ENCODE results near the gene ADAMTSL2. TPM values are rescaled to one million over a fixed set of nuclear protein-coding genes. Genes with fewer than 3 reads are reported as not detected.

The ADAMTSL2 gene
- total and polyA plus RNA-seq, 10 donors: 1.6 to 11.7 (median 4.3) TPM

- peaks cover 0 to 97% (median 9%) of the 10 kb centered on the region in 7 donors for H3K27me3 ChIP-seq (replicated peaks in 1 of 7)
- no peak for DNase-seq
- no peak overlapping the region for H3K4me3 ChIP-seq
- TF ChIP-seq POLR2AphosphoS5 (IDR thresholded peaks at IDR 0.05) (no peak), POLR2A (IDR thresholded peaks at IDR 0.05) (no peak), CTCF (IDR thresholded peaks at IDR 0.05 in 8 of 11, conservative IDR thresholded peaks at IDR 0.05 in 3 of 11) (no peak)
- peaks cover 0 to 40% (median 14%) of the 10 kb centered on the region in 6 donors for H3K4me1 ChIP-seq
- intact Hi-C loops (cut with DNase I; ENCODE audit: low total_unique reads): no loop called here
- H3K27ac ChIP-seq: peak overlapping the region in 5 of 8 donors; percentile 46 to 66 (median 64)
- WGBS, 5 donors: 40 to 81% (median 57%) methylated on average over 1 to 3 of the region's 3 CpGs
- H3K36me3 ChIP-seq: no peaks in the 10 kb centered on the region
- H3K9me3 ChIP-seq: no peaks in the 10 kb centered on the region
These were observed 43.2 kb downstream of the ADAMTSL2 start for GRCh38 chr9:133577737-133578112.

GRCh38 chr9:133578524-133579441 is 44.3 kb downstream of the ADAMTSL2 start:
- Histone ChIP-seq H3K27me3 (replicated peaks in 1 of 7) (peaks cover 0 to 97% (median 9%) of the 10 kb centered on the region in 7 donors), H3K36me3 (no peaks in the 10 kb centered on the region), H3K27ac (no peak overlapping the region), H3K4me1 (peaks cover 0 to 33% (median 14%) of the 10 kb centered on the region in 6 donors), H3K9me3 (no peaks in the 10 kb centered on the region), H3K4me3 (no peak overlapping the region)
- TF ChIP-seq POLR2A (IDR thresholded peaks at IDR 0.05) (no peak), POLR2AphosphoS5 (IDR thresholded peaks at IDR 0.05) (no peak), CTCF (IDR thresholded peaks at IDR 0.05 in 8 of 11, conservative IDR thresholded peaks at IDR 0.05 in 3 of 11) (no peak)
- intact Hi-C loops (cut with DNase I; ENCODE audit: low total_unique reads): no loop called here
- DNase-seq: no peak
- WGBS, 5 donors: 30 to 61% (median 35%) methylated on average over 19 to 41 of the region's 41 CpGs

GRCh38 chr9:133579601-133580418 is 45.3 kb downstream of the ADAMTSL2 start:
- H3K27me3 ChIP-seq (replicated peaks in 1 of 7): peaks cover 0 to 97% (median 12%) of the 10 kb centered on the region in 7 donors
- DNase-seq: no peak
- no peak overlapping the region for H3K4me3 ChIP-seq
- H3K9me3 ChIP-seq: no peaks in the 10 kb centered on the region
- intact Hi-C loops (cut with DNase I; ENCODE audit: low total_unique reads): no loop called here
- H3K36me3 ChIP-seq: no peaks in the 10 kb centered on the region
- H3K27ac ChIP-seq: no peak overlapping the region
- TF ChIP-seq POLR2A (IDR thresholded peaks at IDR 0.05): no peak
- no peak for TF ChIP-seq POLR2AphosphoS5 (IDR thresholded peaks at IDR 0.05)
- TF ChIP-seq CTCF (IDR thresholded peaks at IDR 0.05 in 8 of 11, conservative IDR thresholded peaks at IDR 0.05 in 3 of 11): no peak
- WGBS, 5 donors: 58 to 72% (median 66%) methylated on average over 23 to 31 of the region's 31 CpGs
- peaks cover 0 to 39% (median 18%) of the 10 kb centered on the region in 6 donors for H3K4me1 ChIP-seq

- no peak for DNase-seq
- Histone ChIP-seq H3K4me1 (peaks cover 0 to 41% (median 21%) of the 10 kb centered on the region in 6 donors), H3K9me3 (no peaks in the 10 kb centered on the region), H3K27me3 (replicated peaks in 1 of 7) (peaks cover 0 to 97% (median 18%) of the 10 kb centered on the region in 7 donors), H3K27ac (no peak overlapping the region), H3K36me3 (no peaks in the 10 kb centered on the region), H3K4me3 (no peak overlapping the region)
- intact Hi-C loops (cut with DNase I; ENCODE audit: low total_unique reads): no loop called here
- TF ChIP-seq CTCF (IDR thresholded peaks at IDR 0.05 in 8 of 11, conservative IDR thresholded peaks at IDR 0.05 in 3 of 11): no peak
- TF ChIP-seq POLR2A (IDR thresholded peaks at IDR 0.05): no peak
- no peak for TF ChIP-seq POLR2AphosphoS5 (IDR thresholded peaks at IDR 0.05)
- 68 to 73% (median 71%) methylated on average over 6 of the region's 6 CpGs for WGBS, 5 donors
These were observed 45.9 kb downstream of the ADAMTSL2 start for GRCh38 chr9:133580419-133580738.

Measured in spleen (tissue), 11 donors.